KMS-11 (cell line): Measurements from ENCODE around the gene FAM163B.

Experiments
- H2AFZ ChIP-seq: fragments of 200-600 bp; sonication (generic); 2 replicates; pipeline ENCODE4 v1.6.1; 2016; ENCODE audit warnings: antibody characterized with exemption, mixed run types, low read depth
- H3K27ac ChIP-seq: fragments of 200-600 bp; sonication (generic); 2 replicates; pipeline ENCODE4 v1.6.1; 2016; ENCODE audit warnings: mild to moderate bottlenecking, mixed run types
- H3K27me3 ChIP-seq: fragments of 200-600 bp; sonication (generic); 2 replicates; pipeline ENCODE4 v1.6.1; 2017; ENCODE audit warnings: mild to moderate bottlenecking, low read depth, mixed run types, moderate library complexity; ENCODE audit not compliant: insufficient read depth
- H3K36me3 ChIP-seq: fragments of 200-600 bp; sonication (generic); 2 replicates; pipeline ENCODE4 v1.6.1; 2017; ENCODE audit warnings: mild to moderate bottlenecking, mixed run types; ENCODE audit not compliant: insufficient read depth
- H3K4me1 ChIP-seq: fragments of 200-600 bp; sonication (generic); 2 replicates; pipeline ENCODE4 v1.6.1; 2016; ENCODE audit warnings: mild to moderate bottlenecking, low read depth, mixed run types; ENCODE audit not compliant: poor library complexity, severe bottlenecking
- H3K4me2 ChIP-seq: fragments of 200-600 bp; sonication (generic); 2 replicates; pipeline ENCODE4 v1.7.0; 2016; ENCODE audit warnings: mild to moderate bottlenecking, mixed run types
- H3K4me3 ChIP-seq: fragments of 200-600 bp; sonication (generic); IDR thresholded peaks from 2 replicates; pipeline ENCODE4 v1.6.1; 2017; ENCODE audit warnings: low read depth, low read length, mixed read lengths; ENCODE audit not compliant: insufficient read depth
- H3K79me2 ChIP-seq: fragments of 200-600 bp; sonication (generic); 2 replicates; pipeline ENCODE4 v1.6.1; 2016; ENCODE audit warnings: low read depth, mixed run types; ENCODE audit not compliant: insufficient read depth
- H3K9ac ChIP-seq: fragments of 200-600 bp; sonication (generic); 2 replicates; pipeline ENCODE4 v1.6.1; 2016; ENCODE audit warnings: mild to moderate bottlenecking, mixed run types
- H4K20me1 ChIP-seq: fragments of 200-600 bp; sonication (generic); 2 replicates; pipeline ENCODE4 v1.6.1; 2016; ENCODE audit warnings: mild to moderate bottlenecking, mixed run types; ENCODE audit not compliant: insufficient read depth
- TF ChIP-seq, protein P1 (sequence below): fragments of 200-600 bp; sonication (generic); conservative IDR thresholded peaks from 2 replicates; pipeline ENCODE4 v1.6.1; 2017; ENCODE audit warnings: low read depth, mild to moderate bottlenecking, antibody characterized with exemption, low read length, moderate library complexity, mixed read lengths

Gene FAM163B

DNA sequence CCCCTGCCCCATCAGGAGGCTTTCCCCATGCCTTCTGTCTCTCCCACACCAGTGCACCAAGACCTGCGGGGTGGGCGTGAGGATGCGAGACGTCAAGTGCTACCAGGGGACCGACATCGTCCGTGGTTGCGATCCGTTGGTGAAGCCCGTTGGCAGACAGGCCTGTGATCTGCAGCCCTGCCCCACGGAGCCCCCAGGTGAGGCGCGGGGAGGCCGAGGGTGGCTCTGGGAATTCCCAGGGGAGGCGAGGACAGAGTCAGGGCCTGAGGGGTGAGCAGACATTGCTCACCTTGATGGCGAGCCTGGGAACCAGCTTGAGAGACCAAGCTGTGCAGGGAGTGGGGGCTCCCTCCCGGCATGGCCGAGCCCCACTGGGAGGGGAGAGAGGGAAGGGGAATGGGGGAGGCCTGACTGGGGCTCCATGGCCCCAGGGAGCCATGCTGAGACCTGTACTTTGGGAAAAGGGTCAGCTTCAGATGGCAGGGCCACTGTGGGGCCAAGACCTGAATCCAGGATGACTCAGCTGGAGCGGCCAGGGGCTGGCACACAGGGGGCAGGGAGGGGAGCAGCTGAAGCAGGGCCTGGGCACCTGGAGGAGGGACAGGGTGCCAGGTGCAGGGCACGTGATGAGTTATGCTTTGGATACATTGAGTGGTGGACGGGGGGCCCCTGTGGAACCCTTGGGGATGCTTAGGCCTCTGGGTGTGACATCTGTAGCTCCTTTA lies 35.2 kb downstream of the FAM163B start:
- TF ChIP-seq, protein P1, sequence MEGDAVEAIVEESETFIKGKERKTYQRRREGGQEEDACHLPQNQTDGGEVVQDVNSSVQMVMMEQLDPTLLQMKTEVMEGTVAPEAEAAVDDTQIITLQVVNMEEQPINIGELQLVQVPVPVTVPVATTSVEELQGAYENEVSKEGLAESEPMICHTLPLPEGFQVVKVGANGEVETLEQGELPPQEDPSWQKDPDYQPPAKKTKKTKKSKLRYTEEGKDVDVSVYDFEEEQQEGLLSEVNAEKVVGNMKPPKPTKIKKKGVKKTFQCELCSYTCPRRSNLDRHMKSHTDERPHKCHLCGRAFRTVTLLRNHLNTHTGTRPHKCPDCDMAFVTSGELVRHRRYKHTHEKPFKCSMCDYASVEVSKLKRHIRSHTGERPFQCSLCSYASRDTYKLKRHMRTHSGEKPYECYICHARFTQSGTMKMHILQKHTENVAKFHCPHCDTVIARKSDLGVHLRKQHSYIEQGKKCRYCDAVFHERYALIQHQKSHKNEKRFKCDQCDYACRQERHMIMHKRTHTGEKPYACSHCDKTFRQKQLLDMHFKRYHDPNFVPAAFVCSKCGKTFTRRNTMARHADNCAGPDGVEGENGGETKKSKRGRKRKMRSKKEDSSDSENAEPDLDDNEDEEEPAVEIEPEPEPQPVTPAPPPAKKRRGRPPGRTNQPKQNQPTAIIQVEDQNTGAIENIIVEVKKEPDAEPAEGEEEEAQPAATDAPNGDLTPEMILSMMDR: no peak
- no peak overlapping the region for H3K4me2 ChIP-seq
- no peak overlapping the region for H3K27ac ChIP-seq
- no peaks in the 10 kb centered on the region for H3K79me2 ChIP-seq
- H2AFZ ChIP-seq: no peak overlapping the region
- H3K36me3 ChIP-seq: no peaks in the 10 kb centered on the region
- H4K20me1 ChIP-seq: no peaks in the 10 kb centered on the region
- no peak overlapping the region for H3K9ac ChIP-seq
- H3K27me3 ChIP-seq: peaks cover 50% of the 10 kb centered on the region
- H3K4me3 ChIP-seq: no peak overlapping the region
- H3K4me1 ChIP-seq: no peaks in the 10 kb centered on the region

DNA sequence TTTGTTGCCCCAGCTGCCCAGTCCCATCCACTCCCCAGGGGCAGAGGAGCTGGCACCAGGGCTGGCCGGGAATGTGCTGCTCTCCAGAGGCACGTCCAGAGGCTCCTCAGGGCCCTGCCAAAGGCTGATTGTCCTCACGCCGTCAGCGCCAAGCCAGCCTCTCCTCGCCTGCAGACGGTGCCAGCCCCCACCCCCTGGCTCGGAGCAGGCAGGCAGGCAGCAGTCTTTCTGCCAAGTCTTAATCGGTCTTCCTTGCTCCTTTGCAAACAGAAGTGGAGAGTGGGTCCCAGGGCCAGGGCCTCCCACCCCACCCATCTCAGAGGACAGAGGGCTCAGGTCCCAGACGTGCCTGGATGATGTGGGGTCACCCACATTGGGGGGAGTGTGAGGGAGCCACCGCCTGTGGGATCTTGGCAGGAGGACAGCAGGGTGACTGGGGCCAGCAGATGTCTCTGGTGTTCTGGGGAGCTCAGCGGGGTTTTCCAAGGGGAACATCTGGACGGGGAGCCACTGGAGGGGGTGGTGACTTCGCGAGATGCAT lies 36.3 kb downstream of the FAM163B start:
- no peaks in the 10 kb centered on the region for H4K20me1 ChIP-seq
- no peaks in the 10 kb centered on the region for H3K79me2 ChIP-seq
- TF ChIP-seq, protein P1: no peak
- H3K4me3 ChIP-seq: no peak overlapping the region
- H2AFZ ChIP-seq: no peak overlapping the region
- no peaks in the 10 kb centered on the region for H3K36me3 ChIP-seq
- H3K27ac ChIP-seq: no peak overlapping the region
- no peak overlapping the region for H3K9ac ChIP-seq
- H3K4me2 ChIP-seq: no peak overlapping the region
- peaks cover 43% of the 10 kb centered on the region for H3K27me3 ChIP-seq
- H3K4me1 ChIP-seq: no peaks in the 10 kb centered on the region

DNA sequence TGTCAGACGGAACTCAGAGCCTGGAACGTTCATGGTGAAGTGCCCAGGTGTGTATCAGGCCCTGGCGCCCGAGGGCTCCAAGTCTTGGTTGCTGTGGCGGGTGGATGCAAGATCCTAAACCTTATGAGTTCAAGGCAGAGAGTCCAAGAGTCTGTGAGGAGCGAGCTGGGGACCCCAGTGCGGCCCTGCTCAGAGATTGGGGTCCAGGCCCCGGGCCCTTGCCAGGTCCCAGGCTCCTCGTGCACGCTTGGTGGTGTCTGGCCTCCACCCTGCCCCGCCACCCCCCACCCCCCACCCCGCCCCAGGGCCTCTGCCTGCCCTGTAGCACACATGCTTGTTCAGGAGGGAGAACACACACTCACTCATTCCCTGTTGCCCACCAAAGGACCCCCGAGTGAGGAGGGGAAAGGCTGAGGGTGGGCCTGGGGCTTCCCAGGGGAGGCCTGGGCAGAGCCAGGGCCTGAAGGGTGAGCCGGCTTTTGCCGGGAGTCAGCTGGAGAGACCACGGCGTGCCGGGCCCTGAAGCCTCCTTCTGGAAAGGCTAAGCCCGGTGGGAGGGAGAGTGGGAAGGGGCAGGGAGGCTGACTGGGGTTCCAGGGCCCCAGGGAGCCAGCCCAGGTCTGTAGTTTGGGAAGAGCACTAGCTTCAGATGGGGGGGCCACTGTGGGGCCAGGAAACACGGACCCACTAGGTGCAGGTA lies 37.1 kb downstream of the FAM163B start:
- no peak overlapping the region for H2AFZ ChIP-seq
- H3K79me2 ChIP-seq: no peaks in the 10 kb centered on the region
- H3K4me2 ChIP-seq: no peak overlapping the region
- H4K20me1 ChIP-seq: no peaks in the 10 kb centered on the region
- H3K9ac ChIP-seq: no peak overlapping the region
- H3K36me3 ChIP-seq: no peaks in the 10 kb centered on the region
- TF ChIP-seq, protein P1: no peak
- H3K27me3 ChIP-seq: peaks cover 40% of the 10 kb centered on the region; the same call in 1 of the 2 replicates
- H3K4me3 ChIP-seq: no peak overlapping the region
- no peak overlapping the region for H3K27ac ChIP-seq
- H3K4me1 ChIP-seq: no peaks in the 10 kb centered on the region

DNA sequence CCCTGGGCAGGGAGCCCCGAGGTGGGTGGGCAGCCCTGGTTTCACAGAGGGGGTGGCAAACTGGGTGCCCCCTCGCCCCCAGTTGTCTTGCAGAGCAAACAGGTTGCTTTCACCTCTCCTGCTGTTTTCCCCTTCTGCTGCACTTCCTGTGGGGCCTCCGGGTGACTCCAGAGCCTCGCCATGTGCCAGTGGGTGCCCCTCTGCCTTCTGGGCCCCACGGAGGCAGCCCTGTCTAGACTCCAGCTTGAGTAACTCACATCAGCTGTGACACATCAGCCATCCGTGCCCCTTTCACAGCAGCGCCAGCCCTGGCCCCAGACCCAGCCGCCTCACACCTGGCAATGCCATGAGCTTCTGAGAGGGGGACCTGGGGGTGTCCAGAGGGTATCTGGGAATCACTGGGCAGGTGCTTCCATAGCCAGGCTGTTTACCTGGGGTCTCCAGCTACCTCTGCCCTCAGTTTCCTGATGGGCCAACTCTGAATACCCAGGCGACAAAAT lies 37.7 kb downstream of the FAM163B start:
- Histone ChIP-seq H3K79me2 (no peaks in the 10 kb centered on the region), H3K4me1 (no peaks in the 10 kb centered on the region), H3K27ac (no peak overlapping the region), H3K36me3 (no peaks in the 10 kb centered on the region), H2AFZ (no peak overlapping the region), H3K4me3 (no peak overlapping the region), H3K9ac (no peak overlapping the region), H3K4me2 (no peak overlapping the region), H4K20me1 (no peaks in the 10 kb centered on the region), H3K27me3 (peaks cover 38% of the 10 kb centered on the region; the same call in 1 of the 2 replicates)
- TF ChIP-seq, protein P1: no peak
